ENCODE data around the gene TSPAN17.

GRCh38 chr5:176647843-176648473, 674 bp downstream of the TSPAN17 start:
- TF ChIP-seq CTCF (IDR thresholded peaks at IDR 0.05) (no peak), POLR2A (IDR thresholded peaks at IDR 0.05) (no peak)
